GM19035 (cell line): ENCODE measurements around the gene NTS.

ENCODE experiments used
- ATAC-seq: cut with Tn5 transposase; IDR thresholded peaks from one replicate; pipeline ENCODE4 v1.9.1; 2021; ENCODE audit not compliant: unreplicated experiment

The NTS gene, protein sequence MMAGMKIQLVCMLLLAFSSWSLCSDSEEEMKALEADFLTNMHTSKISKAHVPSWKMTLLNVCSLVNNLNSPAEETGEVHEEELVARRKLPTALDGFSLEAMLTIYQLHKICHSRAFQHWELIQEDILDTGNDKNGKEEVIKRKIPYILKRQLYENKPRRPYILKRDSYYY

DNA sequence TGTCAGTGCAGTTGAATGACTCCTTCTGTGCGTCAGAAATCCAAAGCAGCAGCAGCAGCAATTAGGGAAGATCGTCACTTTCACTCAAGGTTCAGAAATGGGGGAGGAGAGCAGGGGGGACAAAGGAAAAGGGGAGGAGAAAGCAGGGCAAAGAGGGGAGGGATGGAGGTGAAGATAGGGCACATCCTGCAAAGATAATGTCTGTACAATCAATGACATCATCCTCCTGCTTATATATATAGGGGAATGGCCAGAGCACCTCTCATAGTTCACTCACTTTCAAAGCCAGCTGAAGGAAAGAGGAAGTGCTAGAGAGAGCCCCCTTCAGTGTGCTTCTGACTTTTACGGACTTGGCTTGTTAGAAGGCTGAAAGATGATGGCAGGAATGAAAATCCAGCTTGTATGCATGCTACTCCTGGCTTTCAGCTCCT lies at the start of gene NTS:
Gene NTS (plus strand): TSS at position 265 of the 431 bp plus-strand sequence. CDS start 109 bp downstream, at position 374.
- peak; percentile 52 for ATAC-seq

DNA sequence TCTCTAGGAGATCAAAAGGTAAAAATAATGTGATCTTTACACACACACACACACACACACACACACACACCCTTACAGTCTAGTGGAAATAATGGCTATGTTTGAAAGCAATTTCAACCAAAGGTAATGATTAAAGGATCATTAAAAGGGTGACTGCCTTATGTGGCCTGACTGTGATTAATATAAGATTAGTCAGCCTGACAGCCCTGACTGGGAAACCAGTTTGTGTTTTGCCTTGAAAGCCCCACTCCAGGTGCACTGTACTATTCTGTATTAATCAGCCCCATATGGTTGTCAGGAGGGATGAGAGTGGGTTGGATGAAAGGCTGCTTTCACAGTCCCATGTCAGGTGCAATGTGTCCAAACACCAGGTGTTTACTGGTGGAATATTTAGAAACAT lies 48.3 kb upstream of the NTS start:
- no peak for ATAC-seq

DNA sequence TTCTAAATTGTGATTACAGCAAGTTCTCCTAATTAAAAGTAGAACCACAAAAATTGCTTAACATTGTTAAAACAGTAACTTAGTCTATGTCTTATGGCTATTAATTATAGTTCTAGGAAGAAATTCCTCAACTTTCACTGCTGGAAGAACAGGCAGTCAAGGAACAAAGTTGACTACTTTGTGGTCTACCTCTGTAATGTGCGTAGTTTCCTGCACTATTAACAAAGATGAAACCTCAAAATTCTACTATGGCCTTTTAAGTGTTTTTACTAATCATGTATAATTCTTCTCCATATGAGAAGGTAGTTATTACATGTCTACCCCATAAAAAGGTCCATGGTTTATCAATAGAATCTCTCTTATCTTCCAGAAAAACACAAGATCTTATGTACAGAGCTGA lies 45.5 kb upstream of the NTS start:
- no peak for ATAC-seq

DNA sequence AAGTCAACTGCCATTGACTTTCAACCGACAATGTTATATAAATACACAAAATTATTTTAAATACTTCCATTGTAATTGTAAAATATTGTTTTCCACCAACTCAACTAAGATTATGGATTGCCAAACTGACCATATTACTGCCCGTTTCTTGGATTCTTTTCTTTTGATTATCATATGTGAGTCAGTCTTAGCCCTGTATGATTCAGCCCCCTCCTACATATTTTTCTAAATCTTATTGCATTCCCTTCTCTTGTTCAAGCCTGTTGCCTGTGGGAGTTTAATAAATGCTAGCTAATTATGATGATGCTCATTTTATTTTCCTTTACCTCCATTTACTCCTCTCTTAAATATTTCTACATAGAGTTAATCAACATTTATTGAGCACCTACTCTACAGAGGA lies 44.7 kb upstream of the NTS start:
- no peak for ATAC-seq

DNA sequence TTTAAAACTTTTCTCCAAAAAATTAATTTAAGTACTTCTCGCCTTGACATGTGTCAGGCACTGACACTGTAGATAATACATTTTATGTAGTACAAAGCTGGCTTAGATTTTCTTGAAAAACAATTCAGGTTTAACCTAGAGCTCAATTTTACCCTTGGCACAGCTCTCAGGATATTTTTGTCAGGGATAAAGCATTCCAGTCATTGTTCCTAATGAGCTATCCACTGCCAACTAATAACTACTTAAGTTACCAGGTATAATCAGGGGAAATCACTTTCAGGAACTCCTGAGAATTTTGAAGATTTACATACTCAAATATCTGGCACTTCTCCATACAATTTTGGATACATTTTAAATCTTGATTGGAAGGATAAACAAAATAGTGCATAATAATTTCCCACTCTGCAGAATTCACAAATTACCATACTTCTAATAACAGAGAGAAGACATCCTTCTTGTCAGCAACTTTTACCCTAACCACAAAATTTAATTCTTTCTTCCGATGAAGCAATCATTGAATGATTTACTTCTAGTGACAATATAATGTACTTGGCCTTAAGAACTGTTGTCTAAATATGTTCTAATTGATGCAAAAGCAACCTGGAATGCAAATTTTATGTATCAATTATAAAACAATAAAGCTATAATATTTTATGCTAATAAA lies 42.6 kb upstream of the NTS start:
- no peak for ATAC-seq

DNA sequence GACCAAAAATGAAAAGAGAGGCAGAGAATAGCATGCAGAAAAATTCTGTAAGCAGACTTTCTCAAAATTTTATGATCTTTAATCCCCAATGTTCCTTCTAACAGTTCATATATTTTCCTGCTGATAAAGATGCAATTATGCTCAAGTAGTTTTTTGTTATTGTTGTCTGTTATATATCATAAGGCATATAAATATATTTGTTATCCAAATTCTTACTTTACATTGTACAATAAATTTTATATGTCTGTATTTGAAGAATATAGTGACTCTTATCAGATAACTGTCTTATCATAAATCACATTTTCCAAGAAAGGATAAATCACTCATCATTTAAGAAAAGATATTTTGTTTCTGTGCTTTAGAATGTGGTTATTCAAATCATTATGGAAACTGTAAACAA lies 40.5 kb upstream of the NTS start:
- ATAC-seq = no peak

DNA sequence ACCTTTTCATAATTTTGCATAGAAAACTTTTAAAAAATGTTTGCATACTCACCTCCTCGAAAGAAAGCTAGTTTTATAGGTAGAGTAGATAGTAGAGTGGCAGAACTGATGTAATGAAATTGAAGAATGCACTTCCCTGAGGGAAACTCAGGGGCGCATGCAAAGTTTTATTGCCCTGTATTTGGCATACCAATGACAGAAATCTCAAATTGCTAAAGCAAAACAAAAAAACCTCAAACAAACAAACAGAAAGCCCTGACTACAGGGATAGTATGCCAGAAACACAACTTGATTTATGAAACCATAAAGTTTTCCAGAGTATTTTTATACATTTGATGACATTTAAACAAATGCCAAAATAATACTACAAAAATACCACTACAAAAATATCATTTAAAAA lies 39.7 kb upstream of the NTS start:
- no peak for ATAC-seq

DNA sequence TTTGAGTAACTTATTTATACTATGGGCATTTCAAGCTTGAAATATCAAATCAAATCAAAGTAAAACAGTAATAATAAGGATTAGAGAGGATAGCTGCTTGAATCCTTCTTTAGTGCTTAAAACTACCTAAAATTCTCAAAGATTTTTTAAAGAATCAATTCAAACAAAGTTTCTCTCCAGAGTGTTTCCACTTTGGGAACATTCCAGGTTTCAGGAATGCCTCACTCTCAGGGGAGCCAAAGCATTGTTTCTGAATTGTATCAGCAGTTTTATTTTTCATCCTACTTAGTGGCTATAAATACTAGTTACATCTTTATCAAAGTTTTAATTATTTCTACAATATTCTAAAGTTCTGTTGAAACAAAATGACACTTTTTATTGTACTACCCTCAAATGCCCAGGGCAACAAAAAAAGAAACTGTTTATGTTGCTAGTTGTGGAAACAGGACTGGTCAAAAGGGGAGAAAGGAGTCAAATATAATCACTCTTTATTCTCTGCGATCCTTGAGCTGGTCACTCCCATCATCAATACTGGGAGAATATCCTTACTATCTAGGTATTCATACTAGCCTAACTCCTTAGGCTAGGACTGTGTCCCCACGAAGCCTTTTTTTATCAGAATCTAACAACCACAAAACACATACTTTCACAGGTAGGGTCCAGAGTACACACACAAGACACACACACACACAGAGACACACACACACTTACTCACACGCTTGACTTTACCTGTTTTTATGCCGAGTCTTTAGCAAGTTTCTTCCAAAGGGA lies 38.5 kb upstream of the NTS start:
- no peak for ATAC-seq

DNA sequence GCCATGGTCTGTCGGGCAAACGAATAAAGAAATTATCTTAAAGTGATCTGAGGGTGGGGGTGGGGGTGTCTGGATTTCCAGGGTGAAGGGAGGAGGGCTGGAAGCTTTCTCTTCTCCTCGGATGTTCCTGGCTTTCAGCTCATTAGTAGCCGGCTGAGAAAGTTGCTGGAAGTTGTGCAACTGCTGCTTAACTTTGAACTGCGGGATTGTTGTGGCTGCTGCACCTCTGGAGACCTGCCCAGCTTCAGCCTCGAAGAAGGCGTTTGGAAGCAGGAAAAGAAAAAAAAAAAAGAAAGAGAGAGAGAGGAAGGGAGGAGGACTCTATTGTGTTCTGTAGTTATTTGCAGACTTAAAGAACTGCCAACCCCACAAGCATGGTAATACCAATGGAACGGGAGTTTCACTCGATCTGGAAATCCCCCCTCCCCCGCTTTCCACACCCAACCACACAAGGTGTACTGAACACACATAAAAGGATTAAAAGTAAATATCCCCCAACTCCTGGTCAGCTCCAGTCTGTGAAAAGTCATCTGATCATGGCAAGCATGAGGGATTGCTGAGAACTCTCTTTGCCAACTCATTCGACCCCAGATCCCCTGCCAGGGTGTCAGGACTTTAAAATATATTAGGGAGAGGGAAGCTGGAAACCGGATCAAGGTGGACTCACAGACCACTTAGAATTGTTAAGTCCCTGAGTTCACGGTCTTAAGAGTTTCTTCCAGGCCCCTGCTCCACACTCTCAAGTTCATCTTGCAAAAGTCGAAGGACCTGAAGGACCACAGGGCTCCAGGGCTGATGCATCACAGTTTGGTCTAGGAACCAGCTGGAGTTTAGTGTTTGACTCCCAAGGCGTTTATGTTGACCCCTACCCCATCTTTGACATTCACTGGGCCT lies 37.7 kb upstream of the NTS start, which contains the start of gene RASSF9:
Gene RASSF9 (minus strand): TSS at position 213 of the 894 bp plus-strand sequence. CDS start 208 bp downstream, at position 5.
- ATAC-seq = no peak

DNA sequence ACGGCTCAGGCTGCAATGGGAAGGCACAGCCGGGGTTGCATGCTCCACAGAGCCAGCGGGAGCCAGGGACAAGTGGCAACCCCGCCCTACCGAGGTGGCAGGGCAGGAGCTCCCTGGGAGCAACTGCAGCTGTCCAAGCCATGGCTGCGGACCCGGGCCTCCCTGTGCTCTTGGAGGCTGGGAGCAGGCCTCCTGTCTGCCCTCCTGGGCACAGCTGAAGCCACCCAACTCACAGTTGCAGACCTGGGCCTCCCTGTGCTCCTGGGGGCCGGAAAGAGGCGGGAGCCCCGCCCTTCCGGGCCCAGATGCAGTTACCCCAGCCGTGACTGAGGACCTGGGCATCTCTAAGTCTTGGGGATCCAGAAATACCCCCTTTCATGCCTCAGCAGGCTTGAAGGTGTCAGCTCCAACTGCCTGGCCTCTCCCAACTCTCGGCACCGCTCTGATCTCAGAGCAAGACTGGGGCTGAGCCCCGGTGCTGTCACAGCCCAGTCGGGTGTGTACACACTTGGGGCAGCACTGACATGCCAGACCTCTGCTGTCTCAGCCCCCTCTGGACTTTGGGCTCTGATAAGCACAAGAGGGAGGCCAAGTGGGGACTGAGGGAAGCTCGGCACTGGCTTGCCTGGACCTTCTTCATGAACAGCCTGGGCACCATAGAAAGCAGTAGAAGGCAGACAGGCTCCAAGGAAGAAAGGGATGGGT lies 30.3 kb upstream of the NTS start:
- ATAC-seq = no peak

DNA sequence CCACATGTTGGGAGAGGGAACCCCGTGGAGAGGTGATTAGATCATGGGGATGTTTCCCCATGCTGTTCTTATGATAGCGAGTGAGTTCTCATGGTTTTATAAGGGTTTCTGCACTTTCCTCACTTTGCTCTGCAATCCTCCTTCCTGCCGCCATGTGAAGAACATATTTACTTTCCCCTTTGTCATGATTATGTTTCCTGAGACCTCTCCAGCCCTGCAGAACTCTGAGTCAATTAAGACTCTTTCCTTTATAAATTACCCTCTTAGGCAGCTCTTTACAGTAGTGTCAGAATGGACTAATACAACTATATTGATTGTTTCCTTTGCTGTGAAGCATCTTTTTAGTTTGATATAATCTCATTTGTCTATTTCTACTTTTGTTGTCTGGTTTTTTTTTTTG lies 24.8 kb upstream of the NTS start:
- ATAC-seq = no peak

DNA sequence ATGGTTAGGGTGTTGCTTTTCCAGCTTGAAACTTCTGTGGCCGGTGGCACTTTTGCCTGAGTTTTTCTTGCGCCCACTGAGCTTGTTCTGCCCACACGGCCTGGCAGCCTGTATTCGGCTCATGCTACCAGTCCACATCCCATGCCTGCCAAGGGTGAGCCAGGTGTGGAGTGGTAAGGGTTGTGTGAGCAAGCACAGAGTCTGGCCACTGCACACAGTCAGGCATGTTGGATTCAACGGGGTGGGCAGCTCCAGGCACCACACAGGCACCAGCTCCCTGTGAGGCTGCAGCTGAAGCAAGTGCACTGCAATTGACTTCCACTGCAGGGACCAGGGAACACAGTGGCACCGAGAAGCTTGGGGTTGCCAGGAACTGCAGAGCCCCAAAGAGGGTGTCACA lies 18.8 kb upstream of the NTS start:
- no peak for ATAC-seq

DNA sequence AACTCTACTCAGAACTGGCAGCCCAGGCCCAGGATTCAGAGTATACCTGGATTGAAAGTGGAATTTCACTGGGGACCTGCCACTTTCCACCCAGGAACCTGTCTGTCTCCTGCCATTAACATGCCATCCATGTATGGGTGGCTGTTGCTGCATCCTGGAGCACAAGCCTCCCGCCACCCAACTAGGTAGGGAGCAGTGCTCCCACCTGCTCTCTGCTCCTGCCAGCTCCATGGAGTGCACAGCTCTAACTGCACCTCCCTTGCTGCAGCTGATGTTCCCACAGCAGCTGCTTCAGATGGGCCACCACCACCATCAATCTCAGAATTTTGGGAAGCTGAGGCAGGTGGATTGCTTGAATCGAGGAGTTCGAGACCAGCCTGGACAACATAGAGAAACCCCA lies 17.1 kb upstream of the NTS start:
- no peak for ATAC-seq

DNA sequence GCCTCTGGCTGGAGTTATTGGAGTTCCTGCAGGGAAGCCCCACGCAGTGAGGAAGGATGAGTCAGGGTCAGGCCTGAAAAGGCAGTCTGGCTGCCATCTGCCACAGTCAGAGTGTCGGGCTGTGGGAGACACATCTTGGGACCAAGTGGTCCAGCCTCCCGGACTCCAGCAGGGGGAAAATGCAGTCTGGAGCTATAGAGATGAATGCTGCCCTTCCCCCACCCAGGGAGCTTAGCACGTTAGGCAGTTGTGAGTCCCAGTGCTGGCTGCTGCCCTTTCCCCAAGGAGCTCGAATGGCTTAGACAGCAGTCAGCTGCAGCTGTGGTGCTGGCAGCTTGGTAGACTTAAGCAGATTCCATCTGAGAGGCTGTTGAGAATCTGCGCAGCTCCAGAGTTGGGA lies 8.2 kb upstream of the NTS start:
- no peak for ATAC-seq

DNA sequence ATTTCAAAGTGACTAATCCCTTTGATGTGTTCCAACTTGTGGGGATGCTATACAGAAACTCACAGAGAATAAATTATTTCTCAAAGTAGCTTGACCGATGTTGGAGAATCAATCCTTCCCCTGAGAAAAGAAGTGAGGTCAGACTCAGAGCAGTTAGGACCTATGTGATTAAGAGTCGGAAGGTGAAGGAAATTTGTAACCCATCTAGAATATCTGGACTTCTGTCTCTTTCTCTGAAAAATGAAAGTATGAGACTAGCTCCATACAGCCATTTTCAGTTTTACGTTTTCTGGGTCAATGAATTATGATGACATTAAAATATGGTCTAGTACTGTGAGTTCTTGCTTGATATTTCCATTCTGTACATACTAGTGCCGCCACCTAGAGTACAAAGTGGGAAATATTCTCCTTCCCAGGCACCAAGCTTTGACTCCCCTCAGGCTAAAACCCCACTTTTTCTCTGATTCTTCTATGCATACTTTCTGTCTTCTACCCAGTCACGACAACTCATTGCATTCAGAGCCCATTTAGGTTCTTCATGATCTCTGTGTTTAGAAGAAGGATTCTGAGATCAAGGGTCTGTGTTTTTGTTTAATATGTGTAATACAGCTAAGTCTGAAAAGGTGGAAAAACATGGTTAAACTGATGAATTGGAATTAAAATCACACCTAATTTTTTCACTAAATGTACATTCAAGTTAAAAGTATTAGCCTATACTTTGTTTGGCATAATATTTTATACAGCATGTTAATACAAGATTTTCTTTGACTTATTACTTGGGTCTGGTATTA lies 6.9 kb upstream of the NTS start:
- ATAC-seq = peak; percentile 93

DNA sequence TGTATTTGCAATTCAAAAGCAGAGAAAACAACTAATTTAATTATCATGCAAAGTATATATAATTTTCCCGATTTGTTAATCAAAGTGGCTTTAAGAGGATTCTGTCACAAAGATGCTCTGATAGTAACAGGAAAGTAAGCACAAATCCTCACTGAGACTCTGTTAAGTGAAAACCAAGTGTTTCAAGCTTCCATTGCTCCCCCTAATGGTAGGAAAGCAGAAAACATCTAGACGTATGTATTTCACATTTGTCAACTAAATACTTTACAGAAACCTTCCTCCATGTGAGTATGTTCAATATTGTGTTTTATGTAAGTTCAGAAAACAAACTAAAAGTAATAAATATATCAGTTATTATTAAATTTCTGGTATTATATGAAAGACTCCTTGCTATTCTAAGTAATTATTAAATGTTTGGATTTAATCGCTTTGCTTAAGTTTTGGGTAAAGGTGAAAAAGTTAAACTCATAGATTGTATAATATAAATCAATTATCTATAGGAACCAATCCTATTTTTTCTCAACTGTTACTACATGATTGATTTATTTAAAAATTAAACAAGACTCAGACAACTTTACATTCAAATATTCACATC lies 1.5 kb upstream of the NTS start:
- ATAC-seq = peak; percentile 76

DNA sequence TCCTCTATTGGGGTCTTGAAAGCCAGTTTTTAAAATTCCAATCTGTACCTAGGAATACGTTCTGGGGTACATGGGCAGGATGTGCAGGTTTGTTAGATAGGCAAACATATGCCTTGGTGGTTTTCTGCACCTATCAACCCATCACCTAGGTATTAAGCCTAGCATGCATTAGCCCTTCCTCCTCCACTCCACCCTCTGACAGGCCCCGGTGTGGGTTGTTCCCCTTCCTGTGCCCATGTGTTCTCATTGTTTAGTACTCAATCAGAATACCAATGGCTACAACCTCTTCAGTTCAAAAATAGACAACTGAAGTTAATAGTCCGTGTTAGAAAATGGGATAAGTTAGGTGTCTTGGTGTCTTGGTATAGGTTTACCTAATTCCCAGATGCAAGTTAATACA lies 3.4 kb downstream of the NTS start:
- ATAC-seq = no peak

DNA sequence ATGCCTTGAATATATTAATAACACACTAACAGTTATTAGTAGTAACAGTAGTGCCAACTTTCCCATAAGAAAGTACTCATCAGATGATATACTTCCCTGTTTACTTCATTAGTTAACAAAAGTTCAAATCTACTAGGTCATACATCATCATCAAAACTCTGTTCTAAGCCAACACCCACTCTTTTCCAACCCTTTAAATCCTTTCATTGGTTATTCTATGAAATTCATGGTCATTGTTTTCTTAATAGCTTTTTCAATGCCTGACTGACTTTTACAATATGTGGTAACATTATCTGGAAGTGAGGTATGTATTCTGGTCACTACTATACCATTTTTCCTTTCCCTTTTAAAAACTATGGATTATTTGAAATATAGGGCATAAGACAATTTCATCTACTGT lies 9.7 kb downstream of the NTS start:
- no peak for ATAC-seq

DNA sequence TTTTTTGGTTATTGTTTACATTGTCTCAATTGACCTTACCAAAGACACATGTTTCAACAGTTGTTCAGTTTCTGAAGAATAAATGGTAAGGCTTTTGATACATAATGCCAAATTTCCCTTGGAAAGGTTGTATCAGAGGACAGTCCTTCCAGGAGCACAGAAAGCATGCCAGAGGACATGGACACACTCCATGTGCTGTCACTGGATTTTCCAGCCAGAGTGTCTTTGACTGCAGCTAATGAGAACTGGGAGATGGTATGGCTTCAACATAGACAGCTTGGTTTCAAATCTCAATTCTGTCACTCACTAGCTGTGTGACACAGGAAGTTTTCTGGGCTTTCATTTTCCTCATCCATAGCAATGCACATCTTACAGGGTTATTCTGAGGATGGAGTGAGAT lies 20.6 kb downstream of the NTS start:
- no peak for ATAC-seq
